Neuronal stem cell (in vitro differentiated cells): Measurements from ENCODE around the gene DCLK1.

Source experiments
- DNase-seq: peaks from one replicate; pipeline ENCODE4 v3.0.0-alpha.2; 2013; ENCODE audit warnings: low spot score
- H2AFZ ChIP-seq: one replicate; pipeline ENCODE4 v1.6.1; 2013; ENCODE audit warnings: mild to moderate bottlenecking, low read length, inconsistent platforms
- H2AK5ac ChIP-seq: 2 replicates; pipeline ENCODE4 v1.6.1; 2013; ENCODE audit warnings: low read depth, mild to moderate bottlenecking, inconsistent platforms, low read length, moderate library complexity, mixed read lengths
- H2BK120ac ChIP-seq: 2 replicates; pipeline ENCODE4 v1.6.1; 2013; ENCODE audit warnings: low read depth, mild to moderate bottlenecking, inconsistent platforms, low read length, moderate library complexity, mixed read lengths
- H2BK12ac ChIP-seq: one replicate; pipeline ENCODE4 v1.6.1; 2013; ENCODE audit warnings: low read length, inconsistent platforms
- H2BK15ac ChIP-seq: 2 replicates; pipeline ENCODE4 v1.6.1; 2013; ENCODE audit warnings: mild to moderate bottlenecking, low read length, inconsistent platforms, mixed read lengths
- H2BK5ac ChIP-seq: one replicate; pipeline ENCODE4 v1.6.1; 2013; ENCODE audit warnings: inconsistent platforms, mild to moderate bottlenecking, low read length, moderate library complexity
- H3K14ac ChIP-seq: one replicate; pipeline ENCODE4 v1.6.1; 2013; ENCODE audit warnings: low read length, inconsistent platforms
- H3K18ac ChIP-seq: 2 replicates; pipeline ENCODE4 v1.6.1; 2013; ENCODE audit warnings: low read length, inconsistent platforms
- H3K23ac ChIP-seq: 2 replicates; pipeline ENCODE4 v1.6.1; 2013; ENCODE audit warnings: low read depth, mild to moderate bottlenecking, mixed read lengths, low read length, inconsistent platforms; ENCODE audit not compliant: poor library complexity
- H3K27ac ChIP-seq: replicated peaks from 3 replicates; pipeline ENCODE4 v1.5.1; 2013; ENCODE audit warnings: low read length, inconsistent platforms
- H3K27me3 ChIP-seq, 3 experiments: 2 replicates each; pipeline ENCODE4 v1.6.1; 2013; ENCODE audit warnings: low read length in 3 of 3, mild to moderate bottlenecking in 2 of 3, inconsistent platforms in 1 of 3, low read depth in 1 of 3, mixed read lengths in 1 of 3, moderate library complexity in 1 of 3; ENCODE audit not compliant: control insufficient read depth in 3 of 3, insufficient read depth in 3 of 3
- H3K36me3 ChIP-seq, 2 donors: replicated peaks in 1 of 2; 2 replicates each; pipeline ENCODE4 v1.6.1; 2013; ENCODE audit warnings: low read length in 2 of 2; ENCODE audit not compliant: control insufficient read depth in 2 of 2, insufficient read depth in 2 of 2
- H3K4ac ChIP-seq: 2 replicates; pipeline ENCODE4 v1.6.1; 2013; ENCODE audit warnings: inconsistent platforms, mild to moderate bottlenecking, low read length, moderate library complexity
- H3K4me1 ChIP-seq, 2 donors: 1 replicate in 1 of 2; 2 replicates in 1 of 2; pipeline ENCODE4 v1.6.1; 2013; ENCODE audit warnings: low read length in 2 of 2, low read depth in 1 of 2; ENCODE audit not compliant: control insufficient read depth in 2 of 2, insufficient read depth in 1 of 2
- H3K4me2 ChIP-seq: one replicate; pipeline ENCODE4 v1.6.1; 2013; ENCODE audit warnings: mild to moderate bottlenecking, low read length, inconsistent platforms; ENCODE audit not compliant: insufficient read depth, poor library complexity, severe bottlenecking
- H3K4me3 ChIP-seq, 2 donors: 2 replicates each; pipeline ENCODE4 v1.5.1; 2013; ENCODE audit warnings: low read length in 2 of 2, mild to moderate bottlenecking in 2 of 2, inconsistent platforms in 1 of 2, moderate library complexity in 1 of 2
- H3K79me1 ChIP-seq: one replicate; pipeline ENCODE4 v1.6.1; 2013; ENCODE audit warnings: low read depth, mild to moderate bottlenecking, inconsistent platforms, low read length, moderate library complexity
- H3K9ac ChIP-seq: one replicate; pipeline ENCODE4 v1.6.1; 2013; ENCODE audit warnings: mild to moderate bottlenecking, low read depth, low read length, inconsistent platforms; ENCODE audit not compliant: poor library complexity
- H3K9me3 ChIP-seq, 2 donors: replicated peaks in 1 of 2; 2 replicates each; pipeline versions ENCODE3 to v1.6.1; 2013; ENCODE audit warnings: low read length in 2 of 2, mild to moderate bottlenecking in 2 of 2, inconsistent platforms in 1 of 2, low read depth in 1 of 2, mixed read lengths in 1 of 2, moderate library complexity in 1 of 2; ENCODE audit not compliant: control insufficient read depth in 2 of 2, insufficient read depth in 1 of 2
- H4K8ac ChIP-seq: one replicate; pipeline ENCODE4 v1.6.1; 2013; ENCODE audit warnings: low read depth, mild to moderate bottlenecking, inconsistent platforms, low read length, moderate library complexity
- H4K91ac ChIP-seq: one replicate; pipeline ENCODE4 v1.6.1; 2013; ENCODE audit warnings: low read length, low read depth, mild to moderate bottlenecking, inconsistent platforms; ENCODE audit not compliant: poor library complexity
- WGBS, 2 donors: extraction: QIAGEN DNeasy Blood & Tissue Kit; methylation state at CpG; one replicate each; pipeline ENCODE4 v1.1.7; 2013; ENCODE audit warnings: missing lambda C conversion rate in 2 of 2, mixed read lengths in 1 of 2; ENCODE audit not compliant: insufficient read length in 2 of 2, insufficient replicate concordance in 1 of 2; ENCODE audit errors: extremely low coverage in 2 of 2; 5-methylcytosine and 5-hydroxymethylcytosine counted together

DCLK1 gene

GRCh38 chr13:36006347-36006746 lies 124.8 kb downstream of the DCLK1 start:
- Histone ChIP-seq H3K4me2 (no peak overlapping the region), H3K14ac (no peak overlapping the region), H3K9me3 (no peaks in the 10 kb centered on the region), H3K36me3 (no peaks in the 10 kb centered on the region), H4K91ac (no peak overlapping the region), H2BK12ac (no peak overlapping the region), H3K27me3 (no peaks in the 10 kb centered on the region), H3K9ac (no peak overlapping the region), H4K8ac (no peak overlapping the region), H3K4me1 (no peaks in the 10 kb centered on the region), H3K23ac (no peak overlapping the region), H2AK5ac (no peak overlapping the region), H3K27ac (no peak overlapping the region), H2BK120ac (no peak overlapping the region), H2BK15ac (no peak overlapping the region), H3K79me1 (no peaks in the 10 kb centered on the region), H2AFZ (no peak overlapping the region), H3K4me3 (no peak overlapping the region), H2BK5ac (no peak overlapping the region), H3K4ac (no peak overlapping the region), H3K18ac (no peak overlapping the region)
- WGBS, 2 donors = no CpG with 5 or more reads among the region's 4 CpGs
- no peak for DNase-seq

- H2BK120ac ChIP-seq = no peak overlapping the region
- no peak overlapping the region for H3K9ac ChIP-seq
- H2AFZ ChIP-seq = no peak overlapping the region
- H3K36me3 ChIP-seq = no peaks in the 10 kb centered on the region
- H3K4ac ChIP-seq = no peak overlapping the region
- no peak overlapping the region for H3K18ac ChIP-seq
- no peak overlapping the region for H2BK15ac ChIP-seq
- H3K27ac ChIP-seq = no peak overlapping the region
- H3K27me3 ChIP-seq = no peaks in the 10 kb centered on the region
- no peaks in the 10 kb centered on the region for H3K79me1 ChIP-seq
- DNase-seq = no peak
- H3K9me3 ChIP-seq = no peaks in the 10 kb centered on the region
- H3K4me1 ChIP-seq = peaks cover 0 to under 1% of the 10 kb centered on the region in 2 donors
- no peak overlapping the region for H2BK12ac ChIP-seq
- H2BK5ac ChIP-seq = no peak overlapping the region
- no peak overlapping the region for H3K4me3 ChIP-seq
- no peak overlapping the region for H3K23ac ChIP-seq
- H3K14ac ChIP-seq = no peak overlapping the region
- no peak overlapping the region for H2AK5ac ChIP-seq
- H3K4me2 ChIP-seq = no peak overlapping the region
- H4K91ac ChIP-seq = no peak overlapping the region
- WGBS, 2 donors = no CpG with 5 or more reads among the region's 2 CpGs
- no peak overlapping the region for H4K8ac ChIP-seq
Measured at GRCh38 chr13:36001561-36001960, 129.6 kb downstream of the DCLK1 start.

GRCh38 chr13:36000028-36000427 lies 131.2 kb downstream of the DCLK1 start:
- Histone ChIP-seq H2AFZ (no peak overlapping the region), H2BK120ac (no peak overlapping the region), H4K8ac (no peak overlapping the region), H3K4ac (no peak overlapping the region), H2AK5ac (no peak overlapping the region), H3K18ac (no peak overlapping the region), H2BK12ac (no peak overlapping the region), H2BK5ac (no peak overlapping the region), H3K27ac (no peak overlapping the region), H3K4me1 (peaks cover 3 to 4% of the 10 kb centered on the region in 2 donors), H3K4me3 (no peak overlapping the region), H3K14ac (no peak overlapping the region), H3K9me3 (no peaks in the 10 kb centered on the region), H2BK15ac (no peak overlapping the region), H4K91ac (no peak overlapping the region), H3K36me3 (no peaks in the 10 kb centered on the region), H3K4me2 (no peak overlapping the region), H3K9ac (no peak overlapping the region), H3K27me3 (no peaks in the 10 kb centered on the region), H3K23ac (no peak overlapping the region), H3K79me1 (no peaks in the 10 kb centered on the region)
- no CpG with 5 or more reads among the region's 2 CpGs for WGBS, 2 donors
- no peak for DNase-seq

- peaks cover 3 to 6% of the 10 kb centered on the region in 2 donors for H3K4me1 ChIP-seq
- no peak overlapping the region for H3K4me3 ChIP-seq
- DNase-seq = no peak
- H3K27me3 ChIP-seq = no peaks in the 10 kb centered on the region
- H2AFZ ChIP-seq = no peak overlapping the region
- H3K4me2 ChIP-seq = no peak overlapping the region
- H4K91ac ChIP-seq = no peak overlapping the region
- no peaks in the 10 kb centered on the region for H3K9me3 ChIP-seq
- no peak overlapping the region for H3K14ac ChIP-seq
- H3K4ac ChIP-seq = no peak overlapping the region
- no peak overlapping the region for H2BK15ac ChIP-seq
- H3K18ac ChIP-seq = no peak overlapping the region
- no CpG with 5 or more reads among the region's 3 CpGs for WGBS, 2 donors
- no peak overlapping the region for H4K8ac ChIP-seq
- H3K23ac ChIP-seq = no peak overlapping the region
- H3K27ac ChIP-seq = no peak overlapping the region
- H2BK120ac ChIP-seq = no peak overlapping the region
- no peaks in the 10 kb centered on the region for H3K36me3 ChIP-seq
- H3K9ac ChIP-seq = no peak overlapping the region
- no peak overlapping the region for H2AK5ac ChIP-seq
- no peaks in the 10 kb centered on the region for H3K79me1 ChIP-seq
- no peak overlapping the region for H2BK12ac ChIP-seq
- H2BK5ac ChIP-seq = no peak overlapping the region
Measured at GRCh38 chr13:35996360-35996759, 134.8 kb downstream of the DCLK1 start.
